H1 (cell line): ENCODE data around the gene EGFR. TPM values are rescaled to one million over a fixed set of nuclear protein-coding genes. Genes with fewer than 3 reads are reported as not detected.

Experiments
- BCL11A ChIP-seq, 2 experiments: IDR thresholded peaks; one replicate each; pipeline ENCODE4 v1.6.1; 2011; ENCODE audit warnings: low read depth in 2 of 2, low read length in 2 of 2, mild to moderate bottlenecking in 2 of 2
- polyA plus RNA-seq, 7 experiments: library from polyadenylated mRNA; depleted of rRNA in 3 of 7; stranded (reverse) in 5 of 7; unstranded in 2 of 7; fragments of >200 nt in 5 of 7; fragments of 200-250 nt in 2 of 7; gene quantifications; 1 replicate in 5 of 7; 2 replicates in 1 of 7; 4 replicates in 1 of 7; pipeline versions ENCODE4 v1.2.1 to v1.2.3, GENCODE V29; 2011 to 2013; ENCODE audit warnings: missing spikeins in 2 of 7, mixed read lengths in 2 of 7
- total RNA-seq: library from RNA; stranded (reverse); fragmentation: NEBNext Ultra II Directional; extraction: Animal tissue kit (Norgen Biotek cat#: 25700); gene quantifications from 2 replicates; pipeline ENCODE4 v1.2.1, GENCODE V29; 2021
- TF ChIP-seq, protein P1 (sequence below): fragments of 300-600 bp; sonication (generic); IDR thresholded peaks from 2 replicates; pipeline ENCODE4 v1.7.1; 2012; ENCODE audit warnings: low read length, moderate library complexity, mild to moderate bottlenecking, inconsistent platforms; ENCODE audit not compliant: insufficient replicate concordance

EGFR gene
- total and polyA plus RNA-seq, 2 of the 8 experiments (the other 6 are each of a cell fraction or from before 2014, with no cell fraction given), result 1.9 to 5.8 TPM

GRCh38 chr7:55108818-55109217 lies 90.0 kb downstream of the EGFR start (continued):
- TF ChIP-seq, protein P1, sequence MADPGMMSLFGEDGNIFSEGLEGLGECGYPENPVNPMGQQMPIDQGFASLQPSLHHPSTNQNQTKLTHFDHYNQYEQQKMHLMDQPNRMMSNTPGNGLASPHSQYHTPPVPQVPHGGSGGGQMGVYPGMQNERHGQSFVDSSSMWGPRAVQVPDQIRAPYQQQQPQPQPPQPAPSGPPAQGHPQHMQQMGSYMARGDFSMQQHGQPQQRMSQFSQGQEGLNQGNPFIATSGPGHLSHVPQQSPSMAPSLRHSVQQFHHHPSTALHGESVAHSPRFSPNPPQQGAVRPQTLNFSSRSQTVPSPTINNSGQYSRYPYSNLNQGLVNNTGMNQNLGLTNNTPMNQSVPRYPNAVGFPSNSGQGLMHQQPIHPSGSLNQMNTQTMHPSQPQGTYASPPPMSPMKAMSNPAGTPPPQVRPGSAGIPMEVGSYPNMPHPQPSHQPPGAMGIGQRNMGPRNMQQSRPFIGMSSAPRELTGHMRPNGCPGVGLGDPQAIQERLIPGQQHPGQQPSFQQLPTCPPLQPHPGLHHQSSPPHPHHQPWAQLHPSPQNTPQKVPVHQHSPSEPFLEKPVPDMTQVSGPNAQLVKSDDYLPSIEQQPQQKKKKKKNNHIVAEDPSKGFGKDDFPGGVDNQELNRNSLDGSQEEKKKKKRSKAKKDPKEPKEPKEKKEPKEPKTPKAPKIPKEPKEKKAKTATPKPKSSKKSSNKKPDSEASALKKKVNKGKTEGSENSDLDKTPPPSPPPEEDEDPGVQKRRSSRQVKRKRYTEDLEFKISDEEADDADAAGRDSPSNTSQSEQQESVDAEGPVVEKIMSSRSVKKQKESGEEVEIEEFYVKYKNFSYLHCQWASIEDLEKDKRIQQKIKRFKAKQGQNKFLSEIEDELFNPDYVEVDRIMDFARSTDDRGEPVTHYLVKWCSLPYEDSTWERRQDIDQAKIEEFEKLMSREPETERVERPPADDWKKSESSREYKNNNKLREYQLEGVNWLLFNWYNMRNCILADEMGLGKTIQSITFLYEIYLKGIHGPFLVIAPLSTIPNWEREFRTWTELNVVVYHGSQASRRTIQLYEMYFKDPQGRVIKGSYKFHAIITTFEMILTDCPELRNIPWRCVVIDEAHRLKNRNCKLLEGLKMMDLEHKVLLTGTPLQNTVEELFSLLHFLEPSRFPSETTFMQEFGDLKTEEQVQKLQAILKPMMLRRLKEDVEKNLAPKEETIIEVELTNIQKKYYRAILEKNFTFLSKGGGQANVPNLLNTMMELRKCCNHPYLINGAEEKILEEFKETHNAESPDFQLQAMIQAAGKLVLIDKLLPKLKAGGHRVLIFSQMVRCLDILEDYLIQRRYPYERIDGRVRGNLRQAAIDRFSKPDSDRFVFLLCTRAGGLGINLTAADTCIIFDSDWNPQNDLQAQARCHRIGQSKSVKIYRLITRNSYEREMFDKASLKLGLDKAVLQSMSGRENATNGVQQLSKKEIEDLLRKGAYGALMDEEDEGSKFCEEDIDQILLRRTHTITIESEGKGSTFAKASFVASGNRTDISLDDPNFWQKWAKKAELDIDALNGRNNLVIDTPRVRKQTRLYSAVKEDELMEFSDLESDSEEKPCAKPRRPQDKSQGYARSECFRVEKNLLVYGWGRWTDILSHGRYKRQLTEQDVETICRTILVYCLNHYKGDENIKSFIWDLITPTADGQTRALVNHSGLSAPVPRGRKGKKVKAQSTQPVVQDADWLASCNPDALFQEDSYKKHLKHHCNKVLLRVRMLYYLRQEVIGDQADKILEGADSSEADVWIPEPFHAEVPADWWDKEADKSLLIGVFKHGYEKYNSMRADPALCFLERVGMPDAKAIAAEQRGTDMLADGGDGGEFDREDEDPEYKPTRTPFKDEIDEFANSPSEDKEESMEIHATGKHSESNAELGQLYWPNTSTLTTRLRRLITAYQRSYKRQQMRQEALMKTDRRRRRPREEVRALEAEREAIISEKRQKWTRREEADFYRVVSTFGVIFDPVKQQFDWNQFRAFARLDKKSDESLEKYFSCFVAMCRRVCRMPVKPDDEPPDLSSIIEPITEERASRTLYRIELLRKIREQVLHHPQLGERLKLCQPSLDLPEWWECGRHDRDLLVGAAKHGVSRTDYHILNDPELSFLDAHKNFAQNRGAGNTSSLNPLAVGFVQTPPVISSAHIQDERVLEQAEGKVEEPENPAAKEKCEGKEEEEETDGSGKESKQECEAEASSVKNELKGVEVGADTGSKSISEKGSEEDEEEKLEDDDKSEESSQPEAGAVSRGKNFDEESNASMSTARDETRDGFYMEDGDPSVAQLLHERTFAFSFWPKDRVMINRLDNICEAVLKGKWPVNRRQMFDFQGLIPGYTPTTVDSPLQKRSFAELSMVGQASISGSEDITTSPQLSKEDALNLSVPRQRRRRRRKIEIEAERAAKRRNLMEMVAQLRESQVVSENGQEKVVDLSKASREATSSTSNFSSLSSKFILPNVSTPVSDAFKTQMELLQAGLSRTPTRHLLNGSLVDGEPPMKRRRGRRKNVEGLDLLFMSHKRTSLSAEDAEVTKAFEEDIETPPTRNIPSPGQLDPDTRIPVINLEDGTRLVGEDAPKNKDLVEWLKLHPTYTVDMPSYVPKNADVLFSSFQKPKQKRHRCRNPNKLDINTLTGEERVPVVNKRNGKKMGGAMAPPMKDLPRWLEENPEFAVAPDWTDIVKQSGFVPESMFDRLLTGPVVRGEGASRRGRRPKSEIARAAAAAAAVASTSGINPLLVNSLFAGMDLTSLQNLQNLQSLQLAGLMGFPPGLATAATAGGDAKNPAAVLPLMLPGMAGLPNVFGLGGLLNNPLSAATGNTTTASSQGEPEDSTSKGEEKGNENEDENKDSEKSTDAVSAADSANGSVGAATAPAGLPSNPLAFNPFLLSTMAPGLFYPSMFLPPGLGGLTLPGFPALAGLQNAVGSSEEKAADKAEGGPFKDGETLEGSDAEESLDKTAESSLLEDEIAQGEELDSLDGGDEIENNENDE, result no peak
- TF ChIP-seq BCL11A (IDR thresholded peaks at IDR 0.05; ENCODE audit: low read depth in 2 of 2, low read length in 2 of 2), result no peak
